HEK293 (cell line): ENCODE results near the gene PLCZ1.
"Not testable (repeated sequence)": the region's sequence is repeated elsewhere in the genome, so short reads cannot be mapped to it uniquely, and the experiment has no call there.

ENCODE experiments used
- CTCF ChIA-PET: fragments of 350-600 bp; formaldehyde crosslinking; extraction: SDS; loops from one replicate; lab custom pipeline; 2021; ENCODE audit warnings: antibody characterized with exemption; lab: Yijun Ruan, JAX
- POLR2A ChIA-PET: fragments of 300-600 bp; formaldehyde crosslinking; extraction: SDS; loops from one replicate; lab custom pipeline; 2020; ENCODE audit warnings: antibody characterized with exemption, inconsistent platforms; lab: Yijun Ruan, JAX
- H3K27ac ChIP-seq: fragments of 200-500 bp; sonication (Bioruptor generic); 2 replicates; pipeline ENCODE4 v1.5.1; 2014; ENCODE audit warnings: low read depth, low read length, control low read depth, inconsistent platforms; ENCODE audit errors: extremely low read depth
- H3K36me3 ChIP-seq, 2 experiments: fragments of 200-500 bp in 1 of 2; sonication (Bioruptor generic) in 1 of 2; 1 replicate in 1 of 2; 2 replicates in 1 of 2; pipeline ENCODE4 v1.5.1; 2014 to 2017; ENCODE audit warnings: inconsistent platforms in 2 of 2, low read length in 2 of 2; ENCODE audit not compliant: control insufficient read depth in 2 of 2, insufficient read depth in 1 of 2
- H3K4me1 ChIP-seq: fragments of 200-500 bp; sonication (Bioruptor generic); 2 replicates; pipeline ENCODE4 v1.5.1; 2014; ENCODE audit warnings: mild to moderate bottlenecking, low read length, inconsistent platforms; ENCODE audit not compliant: control insufficient read depth, insufficient read depth
- H3K4me3 ChIP-seq: 2 replicates; pipeline ENCODE4 v1.5.1; 2011; ENCODE audit warnings: low read depth, mild to moderate bottlenecking, control low read depth, low read length, moderate library complexity
- H3K9me3 ChIP-seq: fragments of 200-500 bp; sonication (Bioruptor generic); 2 replicates; pipeline ENCODE4 v1.5.1; 2014; ENCODE audit warnings: low read depth, low read length, inconsistent platforms; ENCODE audit not compliant: control insufficient read depth, insufficient read depth
- BCL11B ChIP-seq: fragments of 450-650 bp; formaldehyde crosslinking; IDR thresholded peaks from 2 replicates; pipeline ENCODE4 v1.5.1; 2016; ENCODE audit warnings: low read depth, missing biosample characterization, missing genetic modification characterization
- REPIN1 ChIP-seq: fragments of 450-650 bp; formaldehyde crosslinking; IDR thresholded peaks from 2 replicates; pipeline ENCODE4 v1.5.1; 2017; ENCODE audit warnings: missing biosample characterization, missing genetic modification characterization, low read depth
- REST ChIP-seq: fragments of 450-650 bp; formaldehyde crosslinking; IDR thresholded peaks from 2 replicates; pipeline ENCODE4 v1.5.1; 2016; ENCODE audit warnings: missing biosample characterization, missing genetic modification characterization
- SALL2 ChIP-seq: fragments of 450-650 bp; formaldehyde crosslinking; IDR thresholded peaks from 2 replicates; pipeline ENCODE4 v1.5.0; 2017; ENCODE audit warnings: missing biosample characterization, mild to moderate bottlenecking, missing genetic modification characterization, borderline replicate concordance
- ZNF214 ChIP-seq: fragments of 450-650 bp; formaldehyde crosslinking; IDR thresholded peaks from 2 replicates; pipeline ENCODE4 v1.5.1; 2017; ENCODE audit warnings: missing biosample characterization, mild to moderate bottlenecking, missing genetic modification characterization, borderline replicate concordance
- ZNF223 ChIP-seq: fragments of 450-650 bp; formaldehyde crosslinking; IDR thresholded peaks from 2 replicates; pipeline ENCODE4 v1.5.1; 2016; ENCODE audit warnings: missing biosample characterization, missing genetic modification characterization
- ZNF26 ChIP-seq: fragments of 450-650 bp; formaldehyde crosslinking; IDR thresholded peaks from 2 replicates; pipeline ENCODE4 v1.5.1; 2016; ENCODE audit warnings: missing biosample characterization, missing genetic modification characterization
- ZNF366 ChIP-seq: fragments of 450-650 bp; formaldehyde crosslinking; conservative IDR thresholded peaks from 2 replicates; pipeline ENCODE4 v1.5.1; 2016; ENCODE audit warnings: missing biosample characterization, missing genetic modification characterization
- ZNF394 ChIP-seq: fragments of 450-650 bp; formaldehyde crosslinking; IDR thresholded peaks from 2 replicates; pipeline ENCODE4 v1.5.1; 2016; ENCODE audit warnings: missing biosample characterization, missing genetic modification characterization, mild to moderate bottlenecking, moderate library complexity, borderline replicate concordance
- ZNF423 ChIP-seq: fragments of 450-650 bp; formaldehyde crosslinking; IDR thresholded peaks from 2 replicates; pipeline ENCODE4 v1.5.1; 2016; ENCODE audit warnings: missing biosample characterization, missing genetic modification characterization
- ZNF544 ChIP-seq: fragments of 450-650 bp; formaldehyde crosslinking; IDR thresholded peaks from 2 replicates; pipeline ENCODE4 v1.5.0; 2017; ENCODE audit warnings: missing biosample characterization, missing genetic modification characterization
- ZNF629 ChIP-seq: fragments of 450-650 bp; formaldehyde crosslinking; IDR thresholded peaks from 2 replicates; pipeline ENCODE4 v1.5.1; 2017; ENCODE audit warnings: missing biosample characterization, missing genetic modification characterization
- ZNF639 ChIP-seq: fragments of 450-650 bp; formaldehyde crosslinking; IDR thresholded peaks from 2 replicates; pipeline ENCODE4 v1.5.1; 2016; ENCODE audit warnings: missing biosample characterization, missing genetic modification characterization
- ZNF747 ChIP-seq: fragments of 450-650 bp; formaldehyde crosslinking; IDR thresholded peaks from 2 replicates; pipeline ENCODE4 v1.5.1; 2016; ENCODE audit warnings: missing biosample characterization, missing genetic modification characterization
- TF ChIP-seq, protein P1 (sequence below): fragments of 450-650 bp; formaldehyde crosslinking; IDR thresholded peaks from 2 replicates; pipeline ENCODE4 v1.5.1; 2016; ENCODE audit warnings: missing biosample characterization, missing genetic modification characterization
- TF ChIP-seq, protein P2 (sequence below): fragments of 450-650 bp; formaldehyde crosslinking; IDR thresholded peaks from 2 replicates; pipeline ENCODE4 v1.5.1; 2016; ENCODE audit warnings: missing biosample characterization, missing genetic modification characterization

Gene PLCZ1

GRCh38 chr12:18737819-18738218, at the start of gene PLCZ1, which contains the start of gene CAPZA3:
Gene PLCZ1 (minus strand): TSS chr12:18738012. CDS start chr12:18737371, 641 bp downstream.
Gene CAPZA3 (plus strand): TSS chr12:18738119. CDS start chr12:18738269, 150 bp downstream.
- POLR2A ChIA-PET, result no interaction called here
- no peaks in the 10 kb centered on the region for H3K36me3 ChIP-seq
- TF ChIP-seq, protein P1, sequence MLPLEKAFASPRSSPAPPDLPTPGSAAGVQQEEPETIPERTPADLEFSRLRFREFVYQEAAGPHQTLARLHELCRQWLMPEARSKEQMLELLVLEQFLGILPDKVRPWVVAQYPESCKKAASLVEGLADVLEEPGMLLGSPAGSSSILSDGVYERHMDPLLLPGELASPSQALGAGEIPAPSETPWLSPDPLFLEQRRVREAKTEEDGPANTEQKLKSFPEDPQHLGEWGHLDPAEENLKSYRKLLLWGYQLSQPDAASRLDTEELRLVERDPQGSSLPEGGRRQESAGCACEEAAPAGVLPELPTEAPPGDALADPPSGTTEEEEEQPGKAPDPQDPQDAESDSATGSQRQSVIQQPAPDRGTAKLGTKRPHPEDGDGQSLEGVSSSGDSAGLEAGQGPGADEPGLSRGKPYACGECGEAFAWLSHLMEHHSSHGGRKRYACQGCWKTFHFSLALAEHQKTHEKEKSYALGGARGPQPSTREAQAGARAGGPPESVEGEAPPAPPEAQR (tag by site-specific recombination), result no peak
- TF ChIP-seq SALL2 (tag by site-specific recombination) (no peak), ZNF223 (no peak), ZNF366 (tag by site-specific recombination) (no peak), ZNF394 (tag by site-specific recombination) (no peak), ZNF423 (tag by site-specific recombination) (no peak), ZNF639 (tag by site-specific recombination) (no peak), ZNF544 (no peak), ZNF747 (tag by site-specific recombination) (no peak), REPIN1 (tag by site-specific recombination) (no peak), BCL11B (no peak), ZNF214 (no peak), ZNF26 (no peak)
- TF ChIP-seq, protein P2, sequence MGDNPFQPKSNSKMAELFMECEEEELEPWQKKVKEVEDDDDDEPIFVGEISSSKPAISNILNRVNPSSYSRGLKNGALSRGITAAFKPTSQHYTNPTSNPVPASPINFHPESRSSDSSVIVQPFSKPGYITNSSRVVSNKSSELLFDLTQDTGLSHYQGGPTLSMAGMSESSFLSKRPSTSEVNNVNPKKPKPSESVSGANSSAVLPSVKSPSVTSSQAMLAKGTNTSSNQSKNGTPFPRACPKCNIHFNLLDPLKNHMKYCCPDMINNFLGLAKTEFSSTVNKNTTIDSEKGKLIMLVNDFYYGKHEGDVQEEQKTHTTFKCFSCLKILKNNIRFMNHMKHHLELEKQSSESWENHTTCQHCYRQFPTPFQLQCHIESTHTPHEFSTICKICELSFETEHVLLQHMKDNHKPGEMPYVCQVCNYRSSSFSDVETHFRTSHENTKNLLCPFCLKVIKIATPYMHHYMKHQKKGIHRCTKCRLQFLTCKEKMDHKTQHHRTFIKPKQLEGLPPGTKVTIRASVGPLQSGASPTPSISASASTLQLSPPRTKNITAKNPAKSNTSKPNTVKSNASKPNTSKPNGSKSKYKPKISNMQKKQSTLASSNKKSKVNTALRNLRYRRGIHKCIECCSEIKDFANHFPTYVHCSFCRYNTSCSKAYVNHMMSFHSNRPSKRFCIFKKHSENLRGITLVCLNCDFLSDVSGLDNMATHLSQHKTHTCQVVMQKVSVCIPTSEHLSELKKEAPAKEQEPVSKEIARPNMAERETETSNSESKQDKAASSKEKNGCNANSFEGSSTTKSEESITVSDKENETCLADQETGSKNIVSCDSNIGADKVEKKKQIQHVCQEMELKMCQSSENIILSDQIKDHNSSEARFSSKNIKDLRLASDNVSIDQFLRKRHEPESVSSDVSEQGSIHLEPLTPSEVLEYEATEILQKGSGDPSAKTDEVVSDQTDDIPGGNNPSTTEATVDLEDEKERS (tag by site-specific recombination), result no peak
- TF ChIP-seq, all 188 proteins: peak for 0
- CTCF ChIA-PET, result interaction anchor here (0.6 kb wide), 2 partner anchors 65 to 111 kb away, joined by 3 to 4 read pairs; no protein-coding TSS in a partner anchor
- no peaks in the 10 kb centered on the region for H3K9me3 ChIP-seq
- no peak within 1 kb of the TSS for H3K4me3 ChIP-seq
- no peak within 1 kb of the TSS for H3K27ac ChIP-seq
- H3K4me1 ChIP-seq, result no peaks in the 10 kb centered on the region

GRCh38 chr12:18785465-18785864, 47.7 kb upstream of the PLCZ1 start:
- POLR2A ChIA-PET, H3K27ac ChIP-seq, H3K4me1 ChIP-seq, H3K36me3 ChIP-seq, H3K9me3 ChIP-seq, CTCF ChIA-PET, H3K4me3 ChIP-seq: not testable (repeated sequence)

GRCh38 chr12:18782827-18783226, 45.0 kb upstream of the PLCZ1 start:
- Histone ChIP-seq H3K9me3 (no peaks in the 10 kb centered on the region), H3K27ac (no peak overlapping the region)
- ChIA-PET POLR2A (no interaction called here), CTCF (no interaction called here)
- TF ChIP-seq REST (tag by site-specific recombination) (peak; percentile 73), ZNF629 (tag by site-specific recombination) (no peak)
- TF ChIP-seq, all 188 proteins: peak for 1
- Histone ChIP-seq H3K4me3 (no peak overlapping the region), H3K4me1 (no peaks in the 10 kb centered on the region), H3K36me3 (no peaks in the 10 kb centered on the region)
